ENCODE data around the gene PHKA1. TPM values are rescaled to one million over a fixed set of nuclear protein-coding genes. Genes with fewer than 3 reads are reported as not detected.

Gene PHKA1
- total and polyA plus RNA-seq, 2 experiments from 2014 or later = 2.6 to 6.8 TPM

DNA sequence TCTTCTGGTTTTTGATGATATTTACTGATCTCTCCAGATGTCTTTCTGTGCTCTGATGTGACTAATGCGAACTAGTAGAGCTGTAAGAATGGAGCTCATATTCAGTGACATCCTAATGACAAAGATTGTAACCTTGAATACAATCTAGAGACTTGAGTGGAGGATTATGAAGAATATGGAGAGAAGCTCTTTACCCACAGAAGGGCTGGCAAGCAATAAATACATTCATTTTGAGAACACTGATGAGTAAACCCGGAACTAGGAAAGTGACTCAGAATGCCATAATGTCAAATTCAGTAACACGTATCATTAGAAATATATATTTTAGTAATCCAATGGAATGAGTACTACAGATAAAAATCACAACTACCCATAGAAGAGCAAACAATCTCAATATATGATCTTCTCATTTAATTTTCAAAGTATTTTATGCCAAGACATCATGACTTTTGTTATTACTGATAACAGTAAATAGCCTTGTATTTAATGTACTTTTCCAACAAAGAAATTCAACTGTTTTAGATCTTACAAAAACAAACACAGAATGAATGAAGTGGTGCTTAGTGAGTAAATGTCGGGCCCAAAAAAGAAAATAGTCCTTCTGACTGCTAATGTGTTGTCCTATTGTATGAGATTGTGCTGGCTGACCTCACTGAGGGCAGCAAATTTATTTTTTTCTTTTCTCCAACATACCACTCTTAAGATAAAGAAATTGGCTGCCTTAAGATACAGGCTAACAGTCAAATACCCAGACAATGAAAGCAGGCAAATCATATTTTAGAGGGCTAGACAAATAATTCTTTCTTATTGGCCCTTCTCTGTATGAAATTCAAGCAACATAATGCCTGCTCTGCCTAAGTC lies 92.3 kb downstream of the PHKA1 start (continued):
- TF ChIP-seq, protein P1, sequence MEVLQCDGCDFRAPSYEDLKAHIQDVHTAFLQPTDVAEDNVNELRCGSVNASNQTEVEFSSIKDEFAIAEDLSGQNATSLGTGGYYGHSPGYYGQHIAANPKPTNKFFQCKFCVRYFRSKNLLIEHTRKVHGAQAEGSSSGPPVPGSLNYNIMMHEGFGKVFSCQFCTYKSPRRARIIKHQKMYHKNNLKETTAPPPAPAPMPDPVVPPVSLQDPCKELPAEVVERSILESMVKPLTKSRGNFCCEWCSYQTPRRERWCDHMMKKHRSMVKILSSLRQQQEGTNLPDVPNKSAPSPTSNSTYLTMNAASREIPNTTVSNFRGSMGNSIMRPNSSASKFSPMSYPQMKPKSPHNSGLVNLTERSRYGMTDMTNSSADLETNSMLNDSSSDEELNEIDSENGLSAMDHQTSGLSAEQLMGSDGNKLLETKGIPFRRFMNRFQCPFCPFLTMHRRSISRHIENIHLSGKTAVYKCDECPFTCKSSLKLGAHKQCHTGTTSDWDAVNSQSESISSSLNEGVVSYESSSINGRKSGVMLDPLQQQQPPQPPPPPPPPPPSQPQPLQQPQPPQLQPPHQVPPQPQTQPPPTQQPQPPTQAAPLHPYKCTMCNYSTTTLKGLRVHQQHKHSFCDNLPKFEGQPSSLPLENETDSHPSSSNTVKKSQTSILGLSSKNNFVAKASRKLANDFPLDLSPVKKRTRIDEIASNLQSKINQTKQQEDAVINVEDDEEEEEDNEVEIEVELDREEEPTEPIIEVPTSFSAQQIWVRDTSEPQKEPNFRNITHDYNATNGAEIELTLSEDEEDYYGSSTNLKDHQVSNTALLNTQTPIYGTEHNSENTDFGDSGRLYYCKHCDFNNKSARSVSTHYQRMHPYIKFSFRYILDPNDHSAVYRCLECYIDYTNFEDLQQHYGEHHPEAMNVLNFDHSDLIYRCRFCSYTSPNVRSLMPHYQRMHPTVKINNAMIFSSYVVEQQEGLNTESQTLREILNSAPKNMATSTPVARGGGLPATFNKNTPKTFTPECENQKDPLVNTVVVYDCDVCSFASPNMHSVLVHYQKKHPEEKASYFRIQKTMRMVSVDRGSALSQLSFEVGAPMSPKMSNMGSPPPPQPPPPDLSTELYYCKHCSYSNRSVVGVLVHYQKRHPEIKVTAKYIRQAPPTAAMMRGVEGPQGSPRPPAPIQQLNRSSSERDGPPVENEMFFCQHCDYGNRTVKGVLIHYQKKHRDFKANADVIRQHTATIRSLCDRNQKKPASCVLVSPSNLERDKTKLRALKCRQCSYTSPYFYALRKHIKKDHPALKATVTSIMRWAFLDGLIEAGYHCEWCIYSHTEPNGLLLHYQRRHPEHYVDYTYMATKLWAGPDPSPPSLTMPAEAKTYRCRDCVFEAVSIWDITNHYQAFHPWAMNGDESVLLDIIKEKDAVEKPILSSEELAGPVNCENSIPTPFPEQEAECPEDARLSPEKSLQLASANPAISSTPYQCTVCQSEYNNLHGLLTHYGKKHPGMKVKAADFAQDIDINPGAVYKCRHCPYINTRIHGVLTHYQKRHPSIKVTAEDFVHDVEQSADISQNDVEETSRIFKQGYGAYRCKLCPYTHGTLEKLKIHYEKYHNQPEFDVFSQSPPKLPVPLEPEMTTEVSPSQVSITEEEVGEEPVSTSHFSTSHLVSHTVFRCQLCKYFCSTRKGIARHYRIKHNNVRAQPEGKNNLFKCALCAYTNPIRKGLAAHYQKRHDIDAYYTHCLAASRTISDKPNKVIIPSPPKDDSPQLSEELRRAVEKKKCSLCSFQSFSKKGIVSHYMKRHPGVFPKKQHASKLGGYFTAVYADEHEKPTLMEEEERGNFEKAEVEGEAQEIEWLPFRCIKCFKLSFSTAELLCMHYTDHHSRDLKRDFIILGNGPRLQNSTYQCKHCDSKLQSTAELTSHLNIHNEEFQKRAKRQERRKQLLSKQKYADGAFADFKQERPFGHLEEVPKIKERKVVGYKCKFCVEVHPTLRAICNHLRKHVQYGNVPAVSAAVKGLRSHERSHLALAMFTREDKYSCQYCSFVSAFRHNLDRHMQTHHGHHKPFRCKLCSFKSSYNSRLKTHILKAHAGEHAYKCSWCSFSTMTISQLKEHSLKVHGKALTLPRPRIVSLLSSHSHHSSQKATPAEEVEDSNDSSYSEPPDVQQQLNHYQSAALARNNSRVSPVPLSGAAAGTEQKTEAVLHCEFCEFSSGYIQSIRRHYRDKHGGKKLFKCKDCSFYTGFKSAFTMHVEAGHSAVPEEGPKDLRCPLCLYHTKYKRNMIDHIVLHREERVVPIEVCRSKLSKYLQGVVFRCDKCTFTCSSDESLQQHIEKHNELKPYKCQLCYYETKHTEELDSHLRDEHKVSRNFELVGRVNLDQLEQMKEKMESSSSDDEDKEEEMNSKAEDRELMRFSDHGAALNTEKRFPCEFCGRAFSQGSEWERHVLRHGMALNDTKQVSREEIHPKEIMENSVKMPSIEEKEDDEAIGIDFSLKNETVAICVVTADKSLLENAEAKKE (CRISPR knock-in tag; IDR thresholded peaks at IDR 0.05) = no peak

DNA sequence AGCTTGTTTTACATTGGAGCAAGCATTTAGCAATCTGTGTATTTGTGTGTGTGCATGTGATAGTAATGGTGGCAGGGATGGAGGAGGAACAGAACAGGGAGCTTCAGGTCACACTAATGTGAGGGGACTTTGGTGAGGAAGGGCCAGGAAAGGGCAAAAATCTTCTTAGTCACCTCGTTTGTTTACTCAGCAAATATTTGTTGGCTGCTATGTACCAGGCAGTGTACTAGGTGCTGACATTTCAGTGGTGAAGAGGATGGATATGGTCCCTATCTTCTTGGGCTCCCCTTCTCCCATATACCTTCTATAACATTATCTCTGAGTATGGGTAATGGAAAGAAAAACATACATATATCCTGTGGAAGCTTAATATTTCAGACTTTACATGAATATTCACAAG lies 92.9 kb downstream of the PHKA1 start:
- Histone ChIP-seq H3K4me1 (ENCODE audit: insufficient read depth) (no peaks in the 10 kb centered on the region), H3K4me3 (no peak overlapping the region), H3K36me3 (ENCODE audit: insufficient read depth) (no peaks in the 10 kb centered on the region), H3K4me2 (no peak overlapping the region), H2AFZ (no peak overlapping the region), H3K79me2 (replicated peaks; ENCODE audit: insufficient read depth) (no peaks in the 10 kb centered on the region), H4K20me1 (replicated peaks; ENCODE audit: insufficient read depth) (no peaks in the 10 kb centered on the region), H3K9me2 (ENCODE audit: insufficient read depth) (no peaks in the 10 kb centered on the region), H3K27ac (ENCODE audit: low read depth) (no peak overlapping the region), H3K27me3 (ENCODE audit: insufficient read depth) (no peaks in the 10 kb centered on the region), H3F3A (replicated peaks; ENCODE audit: low read depth) (no peaks in the 10 kb centered on the region)
- no peak for DNase-seq (ENCODE audit: low spot score)
- Mint-ChIP-seq H3K4me3 (no peak overlapping the region), H3K9me3 (no peaks in the 10 kb centered on the region), H3K27ac (no peak overlapping the region), H3K36me3 (ENCODE audit: low read depth) (no peaks in the 10 kb centered on the region), H3K27me3 (ENCODE audit: insufficient read depth, low read depth, poor library complexity) (no peaks in the 10 kb centered on the region), H3K4me1 (no peaks in the 10 kb centered on the region)
- no peak for ATAC-seq
- no peak for TF ChIP-seq STAT1 (IDR thresholded peaks at IDR 0.05; ENCODE audit: unreplicated experiment)
- no peak for TF ChIP-seq POLR2AphosphoS5 (IDR thresholded peaks at IDR 0.05; ENCODE audit: low read depth)
- no peak for TF ChIP-seq ZNF114 (CRISPR knock-in tag; IDR thresholded peaks at IDR 0.05)
- TF ChIP-seq JUNB (IDR thresholded peaks at IDR 0.05; ENCODE audit: unreplicated experiment) = no peak
- TF ChIP-seq CREB1 (CRISPR knock-in tag; IDR thresholded peaks at IDR 0.05; ENCODE audit: low read depth) = no peak

All from GM23338 (cell line).